Lung (tissue), 12 donors: ENCODE measurements around the gene MUS81. TPM values are rescaled to one million over a fixed set of nuclear protein-coding genes. Genes with fewer than 3 reads are reported as not detected.

Experiments
- ATAC-seq: fragments of 200-7000 bp; cut with Tn5 transposase; one replicate; pipeline ENCODE4 v1.9.1; 2020; ENCODE audit warnings: moderate number of reproducible peaks; ENCODE audit not compliant: insufficient read depth, low FRiP score
- DNase-seq, 3 donors: peaks; one replicate each; pipeline ENCODE4 v3.0.0-alpha.2; 2013 to 2017
- H3K27ac ChIP-seq, 2 donors: one replicate each; pipeline ENCODE4 v1.5.1; 2013; ENCODE audit warnings: mild to moderate bottlenecking in 2 of 2, moderate library complexity in 2 of 2, control low read depth in 1 of 2, inconsistent platforms in 1 of 2, low read depth in 1 of 2, low read length in 1 of 2
- H3K27me3 ChIP-seq, 3 donors: one replicate each; pipeline ENCODE4 v1.5.1; 2013; ENCODE audit warnings: low read length in 2 of 3; ENCODE audit not compliant: control insufficient read depth in 3 of 3, insufficient read depth in 3 of 3
- H3K36me3 ChIP-seq, 4 donors: one replicate each; pipeline ENCODE4 v1.5.1; 2013; ENCODE audit warnings: low read length in 4 of 4, mild to moderate bottlenecking in 1 of 4, moderate library complexity in 1 of 4; ENCODE audit not compliant: control insufficient read depth in 4 of 4, insufficient read depth in 4 of 4
- H3K4me1 ChIP-seq, 5 donors: one replicate each; pipeline ENCODE4 v1.5.1; 2013; ENCODE audit warnings: low read length in 5 of 5, mild to moderate bottlenecking in 2 of 5, moderate library complexity in 1 of 5; ENCODE audit not compliant: control insufficient read depth in 5 of 5, insufficient read depth in 5 of 5
- H3K4me3 ChIP-seq: one replicate; pipeline ENCODE4 v1.5.1; 2013; ENCODE audit warnings: mild to moderate bottlenecking, control low read depth, moderate library complexity
- H3K9ac ChIP-seq, 2 donors: one replicate each; pipeline ENCODE4 v1.5.1; 2013; ENCODE audit warnings: low read length in 2 of 2, control low read depth in 1 of 2; ENCODE audit not compliant: insufficient read depth in 1 of 2
- H3K9me3 ChIP-seq, 4 donors: one replicate each; pipeline ENCODE4 v1.5.1; 2013; ENCODE audit warnings: low read length in 3 of 4, mild to moderate bottlenecking in 1 of 4, moderate library complexity in 1 of 4; ENCODE audit not compliant: control insufficient read depth in 4 of 4, insufficient read depth in 3 of 4
- WGBS, 2 donors: extraction: QIAGEN DNeasy Blood & Tissue Kit; methylation state at CpG; one replicate each; pipeline ENCODE4 v1.1.7; 2013; 5-methylcytosine and 5-hydroxymethylcytosine counted together
- polyA plus RNA-seq, 2 donors: library from polyadenylated mRNA; stranded (reverse); fragments of 200-250 nt; gene quantifications; one replicate each; pipeline ENCODE4 v1.2.1, GENCODE V29; 2013
- total RNA-seq, 2 donors: library from RNA; depleted of rRNA in 1 of 2; stranded (reverse); fragments of >200 nt in 1 of 2; gene quantifications; one replicate each; pipeline ENCODE4 v1.2.1, GENCODE V29; 2014 to 2021
- TF ChIP-seq, protein P1 (sequence below): IDR thresholded peaks from 2 replicates; pipeline ENCODE4 v1.5.1; 2012; ENCODE audit warnings: mild to moderate bottlenecking; ENCODE audit errors: control extremely low read depth, extremely low read depth
- donor health status: control.
- donor health status: control.
- donor health status: Bipolar disorder and iron deficiency.
- donor health status: healthy.
- donor health status: DM: yes; HTN: yes; CAD: no.

MUS81 gene
- total and polyA plus RNA-seq, 4 donors, result 35.0 to 62.2 (median 53.8) TPM

DNA sequence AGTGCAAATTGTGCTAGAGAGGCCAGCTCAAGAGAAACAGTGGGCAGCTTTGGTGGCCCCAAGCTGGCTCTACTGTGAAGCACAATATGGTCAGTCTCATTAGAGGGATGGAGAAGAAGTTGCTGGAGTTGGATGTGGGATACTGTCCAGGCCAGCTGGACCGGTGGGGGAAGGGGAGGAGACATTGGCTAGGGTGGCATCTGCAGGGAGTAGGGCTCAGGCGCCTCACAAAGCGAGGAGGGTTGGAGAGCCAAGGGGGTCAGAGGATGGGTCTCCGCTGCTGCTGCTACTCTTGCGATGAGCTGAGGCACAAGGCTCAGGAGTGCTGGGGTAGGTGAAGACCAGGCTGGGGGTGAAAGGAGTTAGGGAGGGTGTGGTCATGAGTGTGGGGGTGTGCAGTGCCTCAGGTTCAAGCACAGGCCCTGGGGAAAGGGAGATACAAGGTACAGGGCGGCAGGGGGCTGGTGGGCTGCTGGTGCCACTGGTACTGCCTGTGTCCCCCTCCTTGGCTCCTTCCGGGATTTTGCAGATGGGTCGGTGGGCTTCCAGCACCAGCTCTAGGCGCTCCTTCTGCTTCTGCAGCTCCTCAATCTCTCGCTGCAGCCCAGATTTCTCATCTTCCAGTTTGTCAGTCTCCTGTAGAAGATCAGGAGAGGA lies 32.6 kb downstream of the MUS81 start:
- H3K9me3 ChIP-seq, result no peaks in the 10 kb centered on the region
- peaks cover 5 to 49% (median 7%) of the 10 kb centered on the region in 5 donors for H3K4me1 ChIP-seq
- H3K36me3 ChIP-seq, result no peaks in the 10 kb centered on the region
- peak overlapping the region; percentile 24 to 93 for H3K27ac ChIP-seq
- no peak overlapping the region for H3K9ac ChIP-seq
- H3K27me3 ChIP-seq, result peaks cover 0 to 15% (median 10%) of the 10 kb centered on the region in 3 donors
- DNase-seq (no peak), ATAC-seq (no peak)
- WGBS, 2 donors, result 69 to 79% methylated on average over 10 of the region's 10 CpGs
- TF ChIP-seq, protein P1, sequence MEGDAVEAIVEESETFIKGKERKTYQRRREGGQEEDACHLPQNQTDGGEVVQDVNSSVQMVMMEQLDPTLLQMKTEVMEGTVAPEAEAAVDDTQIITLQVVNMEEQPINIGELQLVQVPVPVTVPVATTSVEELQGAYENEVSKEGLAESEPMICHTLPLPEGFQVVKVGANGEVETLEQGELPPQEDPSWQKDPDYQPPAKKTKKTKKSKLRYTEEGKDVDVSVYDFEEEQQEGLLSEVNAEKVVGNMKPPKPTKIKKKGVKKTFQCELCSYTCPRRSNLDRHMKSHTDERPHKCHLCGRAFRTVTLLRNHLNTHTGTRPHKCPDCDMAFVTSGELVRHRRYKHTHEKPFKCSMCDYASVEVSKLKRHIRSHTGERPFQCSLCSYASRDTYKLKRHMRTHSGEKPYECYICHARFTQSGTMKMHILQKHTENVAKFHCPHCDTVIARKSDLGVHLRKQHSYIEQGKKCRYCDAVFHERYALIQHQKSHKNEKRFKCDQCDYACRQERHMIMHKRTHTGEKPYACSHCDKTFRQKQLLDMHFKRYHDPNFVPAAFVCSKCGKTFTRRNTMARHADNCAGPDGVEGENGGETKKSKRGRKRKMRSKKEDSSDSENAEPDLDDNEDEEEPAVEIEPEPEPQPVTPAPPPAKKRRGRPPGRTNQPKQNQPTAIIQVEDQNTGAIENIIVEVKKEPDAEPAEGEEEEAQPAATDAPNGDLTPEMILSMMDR, result no peak
- H3K4me3 ChIP-seq, result no peak overlapping the region

DNA sequence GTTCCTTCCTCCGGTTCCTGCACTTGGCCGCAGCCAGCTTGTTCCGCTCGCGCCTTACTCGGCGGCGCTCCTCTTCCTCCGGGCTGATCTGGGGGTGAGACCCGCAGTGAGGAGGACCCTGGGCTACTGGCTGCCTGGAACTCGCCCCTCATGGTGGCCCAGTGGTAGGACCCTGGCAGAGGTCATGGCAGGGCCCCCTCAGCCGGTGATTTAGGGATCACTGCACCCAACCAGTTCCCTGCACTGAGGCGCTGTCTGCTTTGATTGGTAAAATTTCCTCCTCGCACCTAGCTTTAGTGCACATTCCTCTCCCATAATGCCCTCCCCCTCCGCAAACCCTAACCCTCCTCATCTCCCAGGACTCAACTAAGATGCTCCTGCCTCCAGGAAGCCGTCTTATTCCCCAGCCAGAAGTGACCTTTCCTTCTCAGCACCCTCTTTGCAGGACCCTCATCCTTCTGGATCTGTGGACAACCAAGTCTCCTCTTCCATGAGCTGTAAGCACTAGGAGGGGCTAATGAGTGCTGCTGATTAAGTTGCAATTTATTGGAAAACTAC lies 33.9 kb downstream of the MUS81 start:
- no peak overlapping the region for H3K4me3 ChIP-seq
- H3K27me3 ChIP-seq, result peaks cover 0 to 27% (median 18%) of the 10 kb centered on the region in 3 donors
- peak overlapping the region; percentile 62 to 94 for H3K27ac ChIP-seq
- no peak overlapping the region for H3K9ac ChIP-seq
- H3K4me1 ChIP-seq, result peaks cover 4 to 40% (median 7%) of the 10 kb centered on the region in 5 donors
- ATAC-seq (no peak), DNase-seq (no peak)
- no peaks in the 10 kb centered on the region for H3K9me3 ChIP-seq
- 21 to 41% methylated on average over 16 of the region's 16 CpGs for WGBS, 2 donors
- TF ChIP-seq, protein P1, result no peak
- H3K36me3 ChIP-seq, result no peaks in the 10 kb centered on the region

DNA sequence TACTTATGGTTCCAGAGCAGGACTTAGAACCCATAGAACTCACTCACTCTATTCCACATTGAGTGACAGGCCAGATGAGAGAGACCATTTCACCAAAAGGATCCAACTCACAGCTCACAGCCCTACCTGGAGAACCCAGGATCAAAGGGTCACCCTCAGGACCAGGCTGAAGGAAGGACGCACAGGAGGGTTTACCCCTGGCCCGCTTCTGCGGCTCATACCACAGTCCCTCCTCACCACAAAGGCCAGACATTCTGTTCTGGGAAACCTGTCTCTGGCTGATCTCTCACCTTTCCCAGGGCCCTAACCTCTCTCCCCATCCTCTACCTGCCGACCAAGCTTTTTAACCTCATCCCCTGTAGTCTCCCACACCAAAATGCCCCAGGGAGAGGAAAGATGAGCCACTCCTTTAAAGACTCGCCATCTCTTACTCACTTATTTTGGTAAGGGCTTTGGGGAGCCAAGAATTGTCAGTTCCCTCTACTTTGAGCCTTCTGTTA lies 35.3 kb downstream of the MUS81 start:
- WGBS, 2 donors, result 93 to 94% methylated on average over 5 of the region's 5 CpGs
- H3K4me3 ChIP-seq, result no peak overlapping the region
- no peak for DNase-seq
- no peak for ATAC-seq
- no peak overlapping the region for H3K9ac ChIP-seq
- H3K9me3 ChIP-seq, result no peaks in the 10 kb centered on the region
- no peak overlapping the region for H3K27ac ChIP-seq
- TF ChIP-seq, protein P1, result no peak
- peaks cover 0 to 29% (median 5%) of the 10 kb centered on the region in 5 donors for H3K4me1 ChIP-seq
- H3K27me3 ChIP-seq, result peaks cover 0 to 34% (median 23%) of the 10 kb centered on the region in 3 donors
- H3K36me3 ChIP-seq, result no peaks in the 10 kb centered on the region
